Measurements from ENCODE around the gene MGAT5B. TPM values are rescaled to one million over a fixed set of nuclear protein-coding genes. Genes with fewer than 3 reads are reported as not detected.

MGAT5B gene
- total RNA-seq, 1 donor, result 0.36 TPM

DNA sequence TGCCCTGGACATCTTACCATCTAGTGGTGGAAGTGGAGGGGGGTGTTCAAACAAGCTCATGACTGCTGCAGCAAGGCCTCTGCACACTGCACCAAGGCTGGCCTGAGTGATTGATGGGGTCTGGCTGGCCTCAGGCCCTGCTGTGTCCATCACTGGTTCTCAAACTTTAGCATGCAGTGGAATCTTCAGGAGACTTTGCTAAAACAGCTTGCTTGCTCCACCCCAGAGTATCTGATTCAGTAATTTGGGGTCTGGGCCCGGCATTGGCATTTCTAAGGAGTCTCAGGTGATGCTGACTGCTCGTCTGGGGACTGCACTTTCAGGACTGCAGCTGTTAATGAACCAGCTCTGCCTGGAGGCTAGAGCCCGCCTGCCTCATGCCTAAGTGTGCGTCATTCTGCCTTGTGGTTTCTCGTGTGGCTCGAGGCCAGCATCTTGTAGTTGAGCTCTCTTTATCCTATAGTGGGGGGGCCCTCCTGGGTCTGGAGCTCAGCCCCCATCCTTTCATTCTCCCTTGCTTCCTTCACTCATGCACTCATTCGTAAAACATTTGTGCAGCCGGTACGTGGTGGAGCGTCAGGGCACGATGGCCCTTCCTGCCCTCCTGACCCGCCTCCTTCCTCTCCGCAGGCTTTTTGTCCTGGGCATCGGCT, 4.1 kb downstream of the MGAT5B start:
- Histone ChIP-seq H3K27me3 (ENCODE audit: insufficient read depth, low read length) (peaks cover 28% of the 10 kb centered on the region), H3K36me3 (ENCODE audit: insufficient read depth, low read length) (no peaks in the 10 kb centered on the region), H3K4me2 (ENCODE audit: insufficient read depth, low read length) (peak overlapping the region; percentile 49), H2AFZ (ENCODE audit: low read length) (no peak overlapping the region), H3K27ac (ENCODE audit: low read depth, low read length) (no peak overlapping the region), H3K9me3 (ENCODE audit: low read depth, low read length) (no peaks in the 10 kb centered on the region), H3K79me2 (ENCODE audit: insufficient read depth, low read length) (no peaks in the 10 kb centered on the region), H4K20me1 (ENCODE audit: insufficient read depth, low read length) (peaks cover 5% of the 10 kb centered on the region), H3K4me1 (ENCODE audit: insufficient read depth, low read length) (peaks cover 23% of the 10 kb centered on the region), H3K4me3 (ENCODE audit: insufficient read depth, low read length) (peak overlapping the region; percentile 31)
- DNase-seq (ENCODE audit: insufficient read length, low spot score, missing footprints), result peak; percentile 100
- TF ChIP-seq, protein P1, sequence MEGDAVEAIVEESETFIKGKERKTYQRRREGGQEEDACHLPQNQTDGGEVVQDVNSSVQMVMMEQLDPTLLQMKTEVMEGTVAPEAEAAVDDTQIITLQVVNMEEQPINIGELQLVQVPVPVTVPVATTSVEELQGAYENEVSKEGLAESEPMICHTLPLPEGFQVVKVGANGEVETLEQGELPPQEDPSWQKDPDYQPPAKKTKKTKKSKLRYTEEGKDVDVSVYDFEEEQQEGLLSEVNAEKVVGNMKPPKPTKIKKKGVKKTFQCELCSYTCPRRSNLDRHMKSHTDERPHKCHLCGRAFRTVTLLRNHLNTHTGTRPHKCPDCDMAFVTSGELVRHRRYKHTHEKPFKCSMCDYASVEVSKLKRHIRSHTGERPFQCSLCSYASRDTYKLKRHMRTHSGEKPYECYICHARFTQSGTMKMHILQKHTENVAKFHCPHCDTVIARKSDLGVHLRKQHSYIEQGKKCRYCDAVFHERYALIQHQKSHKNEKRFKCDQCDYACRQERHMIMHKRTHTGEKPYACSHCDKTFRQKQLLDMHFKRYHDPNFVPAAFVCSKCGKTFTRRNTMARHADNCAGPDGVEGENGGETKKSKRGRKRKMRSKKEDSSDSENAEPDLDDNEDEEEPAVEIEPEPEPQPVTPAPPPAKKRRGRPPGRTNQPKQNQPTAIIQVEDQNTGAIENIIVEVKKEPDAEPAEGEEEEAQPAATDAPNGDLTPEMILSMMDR (IDR thresholded peaks at IDR 0.05; ENCODE audit: extremely low read depth, low read depth, low read length), result no peak

DNA sequence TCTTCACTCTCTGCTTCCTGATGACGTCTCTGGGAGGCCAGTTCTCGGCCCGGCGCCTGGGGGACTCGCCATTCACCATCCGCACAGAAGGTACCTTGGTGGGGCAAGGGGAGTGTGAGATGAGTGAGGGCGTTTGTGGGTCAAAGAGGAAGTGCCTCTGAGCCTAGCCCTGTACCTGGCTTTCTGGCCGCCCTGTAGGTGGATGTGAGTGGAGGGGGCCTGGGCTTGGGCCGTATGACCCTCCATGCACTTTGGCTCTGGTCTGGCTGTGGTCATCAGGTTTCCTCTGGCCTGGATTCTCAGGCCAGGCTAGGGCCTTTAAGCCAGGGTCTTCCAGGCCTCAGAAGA, 4.6 kb downstream of the MGAT5B start:
- H3K36me3 ChIP-seq (ENCODE audit: insufficient read depth, low read length), result no peaks in the 10 kb centered on the region
- no peak overlapping the region for H3K27ac ChIP-seq (ENCODE audit: low read depth, low read length)
- H2AFZ ChIP-seq (ENCODE audit: low read length), result no peak overlapping the region
- TF ChIP-seq, protein P1 (IDR thresholded peaks at IDR 0.05; ENCODE audit: extremely low read depth, low read depth, low read length), result no peak
- H3K4me3 ChIP-seq (ENCODE audit: insufficient read depth, low read length), result peak overlapping the region; percentile 31
- peak overlapping the region; percentile 49 for H3K4me2 ChIP-seq (ENCODE audit: insufficient read depth, low read length)
- H3K79me2 ChIP-seq (ENCODE audit: insufficient read depth, low read length), result no peaks in the 10 kb centered on the region
- no peaks in the 10 kb centered on the region for H3K9me3 ChIP-seq (ENCODE audit: low read depth, low read length)
- H3K4me1 ChIP-seq (ENCODE audit: insufficient read depth, low read length), result peaks cover 18% of the 10 kb centered on the region
- DNase-seq (ENCODE audit: insufficient read length, low spot score, missing footprints), result no peak
- peaks cover 5% of the 10 kb centered on the region for H4K20me1 ChIP-seq (ENCODE audit: insufficient read depth, low read length)
- peaks cover 28% of the 10 kb centered on the region for H3K27me3 ChIP-seq (ENCODE audit: insufficient read depth, low read length)

DNA sequence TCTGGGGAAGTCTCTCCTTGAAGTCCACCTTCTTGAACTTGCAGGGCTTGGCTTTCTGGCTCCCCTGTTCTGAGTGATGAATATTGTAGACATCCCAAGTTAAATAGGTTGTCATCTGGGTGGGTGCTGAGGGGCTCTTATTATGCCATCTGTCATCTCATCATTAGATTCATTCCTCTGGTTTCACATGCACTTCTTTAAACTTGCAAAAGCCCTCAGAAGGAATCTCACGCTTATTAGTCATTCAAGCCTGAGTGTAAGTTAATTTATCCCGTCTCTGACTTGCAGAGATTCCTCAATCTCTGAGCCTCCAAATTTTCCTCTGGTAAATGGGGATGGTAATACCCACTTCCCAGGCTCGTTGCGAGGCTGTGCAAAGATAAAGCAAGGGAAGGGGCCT, 5.7 kb downstream of the MGAT5B start:
- Histone ChIP-seq H3K27ac (ENCODE audit: low read depth, low read length) (no peak overlapping the region), H3K4me1 (ENCODE audit: insufficient read depth, low read length) (peaks cover 16% of the 10 kb centered on the region), H3K9me3 (ENCODE audit: low read depth, low read length) (no peaks in the 10 kb centered on the region), H3K36me3 (ENCODE audit: insufficient read depth, low read length) (no peaks in the 10 kb centered on the region), H3K27me3 (ENCODE audit: insufficient read depth, low read length) (peaks cover 25% of the 10 kb centered on the region), H2AFZ (ENCODE audit: low read length) (no peak overlapping the region), H4K20me1 (ENCODE audit: insufficient read depth, low read length) (peaks cover 5% of the 10 kb centered on the region), H3K79me2 (ENCODE audit: insufficient read depth, low read length) (no peaks in the 10 kb centered on the region), H3K4me2 (ENCODE audit: insufficient read depth, low read length) (no peak overlapping the region), H3K4me3 (ENCODE audit: insufficient read depth, low read length) (no peak overlapping the region)
- DNase-seq (ENCODE audit: insufficient read length, low spot score, missing footprints), result peak; percentile 81
- TF ChIP-seq, protein P1 (IDR thresholded peaks at IDR 0.05; ENCODE audit: extremely low read depth, low read depth, low read length), result no peak

DNA sequence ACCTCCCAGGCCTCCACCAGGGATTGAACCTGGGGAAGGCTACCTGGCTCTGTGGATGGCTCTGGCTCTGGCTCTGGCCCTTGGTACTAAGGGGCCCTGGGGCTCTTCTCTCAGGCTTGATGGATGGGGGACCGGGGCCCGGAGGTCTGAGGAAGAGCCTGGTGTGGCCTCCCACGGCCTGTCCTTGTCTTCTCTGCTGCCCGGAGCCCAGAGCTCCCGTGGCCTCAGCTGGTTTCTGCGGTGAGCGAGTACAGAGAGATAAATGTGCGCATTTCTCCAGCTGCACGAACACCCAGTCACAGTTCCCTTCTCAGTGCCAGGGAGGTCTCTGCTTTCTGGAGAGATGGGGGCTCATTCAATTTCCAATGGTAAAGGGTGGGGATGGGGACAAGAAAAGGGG, 9.2 kb downstream of the MGAT5B start:
- Histone ChIP-seq H3K27ac (ENCODE audit: low read depth, low read length) (no peak overlapping the region), H3K36me3 (ENCODE audit: insufficient read depth, low read length) (no peaks in the 10 kb centered on the region), H3K9me3 (ENCODE audit: low read depth, low read length) (no peaks in the 10 kb centered on the region), H3K4me3 (ENCODE audit: insufficient read depth, low read length) (no peak overlapping the region), H3K27me3 (ENCODE audit: insufficient read depth, low read length) (peaks cover 3% of the 10 kb centered on the region), H4K20me1 (ENCODE audit: insufficient read depth, low read length) (no peaks in the 10 kb centered on the region), H2AFZ (ENCODE audit: low read length) (no peak overlapping the region), H3K4me1 (ENCODE audit: insufficient read depth, low read length) (peaks cover 6% of the 10 kb centered on the region), H3K4me2 (ENCODE audit: insufficient read depth, low read length) (no peak overlapping the region), H3K79me2 (ENCODE audit: insufficient read depth, low read length) (no peaks in the 10 kb centered on the region)
- no peak for DNase-seq (ENCODE audit: insufficient read length, low spot score, missing footprints)
- TF ChIP-seq, protein P1 (IDR thresholded peaks at IDR 0.05; ENCODE audit: extremely low read depth, low read depth, low read length), result no peak

Measured in osteoblast (primary cell).